ENCODE data around the gene PCDHB16.
"Not testable (repeated sequence)": the region's sequence is repeated elsewhere in the genome, so short reads cannot be mapped to it uniquely, and the experiment has no call there.

PCDHB16 gene

GRCh38 chr5:141184117-141184855 lies 2.1 kb downstream of the PCDHB16 start:
- DNase-seq, result not testable (repeated sequence)

- peak; percentile 4 for DNase-seq
These were observed 4.8 kb downstream of the PCDHB16 start, which contains the start of gene PCDHB9 for GRCh38 chr5:141186897-141187512. Gene PCDHB9, plus strand, starts transcription at chr5:141187161. Its CDS starts 158 bp downstream, at chr5:141187319.

- not testable (repeated sequence) for DNase-seq
These were observed 6.5 kb downstream of the PCDHB16 start for GRCh38 chr5:141188682-141189081.

- not testable (repeated sequence) for DNase-seq
These were observed 6.9 kb downstream of the PCDHB16 start for GRCh38 chr5:141189131-141189530.

GRCh38 chr5:141192110-141192725 lies 10.0 kb downstream of the PCDHB16 start, which contains the start of gene PCDHB10:
Gene PCDHB10, plus strand, starts transcription at chr5:141192353. Its CDS starts 200 bp downstream, at chr5:141192553.
- no peak for DNase-seq

GRCh38 chr5:141194332-141194731 lies 12.1 kb downstream of the PCDHB16 start:
- not testable (repeated sequence) for DNase-seq

- no peak for DNase-seq
These were observed 14.2 kb downstream of the PCDHB16 start for GRCh38 chr5:141196363-141196762.

- DNase-seq, result peak; percentile 26
These were observed 17.4 kb downstream of the PCDHB16 start, which contains the start of gene PCDHB11 for GRCh38 chr5:141199359-141200235. Gene PCDHB11, plus strand, starts transcription at chr5:141199627. Its CDS starts 148 bp downstream, at chr5:141199775.

- not testable (repeated sequence) for DNase-seq
These were observed 18.9 kb downstream of the PCDHB16 start for GRCh38 chr5:141201126-141201525.

GRCh38 chr5:141201646-141202045 lies 19.5 kb downstream of the PCDHB16 start:
- DNase-seq, result not testable (repeated sequence)

GRCh38 chr5:141208478-141208877 lies 26.3 kb downstream of the PCDHB16 start, which contains the start of gene PCDHB12:
Gene PCDHB12, plus strand, starts transcription at chr5:141208719. Its CDS starts 189 bp downstream, at chr5:141208908.
- no peak for DNase-seq

- DNase-seq, result not testable (repeated sequence)
These were observed 28.1 kb downstream of the PCDHB16 start for GRCh38 chr5:141210281-141210680.

- not testable (repeated sequence) for DNase-seq
These were observed 28.7 kb downstream of the PCDHB16 start for GRCh38 chr5:141210849-141211248.

- not testable (repeated sequence) for DNase-seq
These were observed 31.6 kb downstream of the PCDHB16 start, which contains the start of gene PCDHB13 for GRCh38 chr5:141213656-141214339. Gene PCDHB13, plus strand, starts transcription at chr5:141213919. Its CDS starts 205 bp downstream, at chr5:141214124.

- DNase-seq, result not testable (repeated sequence)
These were observed 32.4 kb downstream of the PCDHB16 start for GRCh38 chr5:141214583-141214982.

- not testable (repeated sequence) for DNase-seq
These were observed 33.3 kb downstream of the PCDHB16 start for GRCh38 chr5:141215504-141215903.

GRCh38 chr5:141216035-141216434 lies 33.8 kb downstream of the PCDHB16 start:
- DNase-seq, result not testable (repeated sequence)

- no peak for DNase-seq
These were observed 41.1 kb downstream of the PCDHB16 start, which contains the start of gene PCDHB14 for GRCh38 chr5:141223112-141223783. Gene PCDHB14, plus strand, starts transcription at chr5:141223343. Its CDS starts 163 bp downstream, at chr5:141223506.

- not testable (repeated sequence) for DNase-seq
These were observed 42.7 kb downstream of the PCDHB16 start for GRCh38 chr5:141224844-141225243.

- not testable (repeated sequence) for DNase-seq
These were observed 43.2 kb downstream of the PCDHB16 start for GRCh38 chr5:141225421-141225820.
